Activated B cell treated with CpG ODN at 0.5 μM for 24 hours (primary cell): ENCODE data around the gene PABPC3. TPM values are rescaled to one million over a fixed set of nuclear protein-coding genes. Genes with fewer than 3 reads are reported as not detected.

Experiments
- ATAC-seq: fragments of 200-7000 bp; cut with Tn5 transposase; one replicate; pipeline ENCODE4 v1.10.0; 2021; ENCODE audit warnings: low read depth, mild to moderate bottlenecking, moderate library complexity
- CTCF ChIA-PET: fragments of 350-600 bp; sonication (Branson Sonifier 250); formaldehyde crosslinking; loops from one replicate; lab custom pipeline; 2021; ENCODE audit warnings: antibody characterized with exemption; lab: Charles Lee
- POLR2A ChIA-PET: fragments of 350-600 bp; sonication (Branson Sonifier 250); formaldehyde crosslinking; loops from one replicate; lab custom pipeline; 2021; ENCODE audit warnings: antibody characterized with exemption; lab: Charles Lee
- DNase-seq: peaks from one replicate; pipeline ENCODE4 v3.0.0; 2022
- H3K27ac Mint-ChIP-seq: one replicate; pipeline ENCODE4 v1.8.0; 2020; ENCODE audit warnings: mixed read lengths
- H3K27me3 Mint-ChIP-seq: one replicate; pipeline ENCODE4 v1.8.0; 2021; ENCODE audit warnings: mixed read lengths
- H3K36me3 Mint-ChIP-seq: one replicate; pipeline ENCODE4 v1.8.0; 2021; ENCODE audit warnings: low read depth, mixed read lengths
- H3K4me1 Mint-ChIP-seq: one replicate; pipeline ENCODE4 v1.8.0; 2021; ENCODE audit warnings: mixed read lengths
- H3K4me3 Mint-ChIP-seq: one replicate; pipeline ENCODE4 v1.8.0; 2020; ENCODE audit warnings: mild to moderate bottlenecking, mixed read lengths
- H3K9me3 Mint-ChIP-seq: one replicate; pipeline ENCODE4 v1.8.0; 2020; ENCODE audit warnings: mixed read lengths
- intact Hi-C: fragments of 100-400 bp; cut with micrococcal nuclease; formaldehyde crosslinking; loops from one replicate; pipeline ENCODE4 v1.15.1; 2024
- total RNA-seq: library from RNA; stranded (reverse); gene quantifications from 2 replicates; pipeline ENCODE4 v1.2.3, GENCODE V29; 2022
- TF ChIP-seq, protein P1 (sequence below): fragments of 200-600 bp; IDR thresholded peaks from one replicate; pipeline ENCODE4 v1.8.0; 2022; ENCODE audit warnings: antibody characterized with exemption, mild to moderate bottlenecking

The PABPC3 gene
- total RNA-seq, 1 donor from 2014 or later = 0.35 TPM

- Mint-ChIP-seq H3K27me3 (peaks cover 4% of the 10 kb centered on the region), H3K36me3 (no peaks in the 10 kb centered on the region), H3K4me1 (peaks cover 4% of the 10 kb centered on the region), H3K27ac (no peak overlapping the region), H3K9me3 (peaks cover 8% of the 10 kb centered on the region), H3K4me3 (no peak overlapping the region)
- DNase-seq = no peak
- ChIA-PET POLR2A (no interaction called here), CTCF (no interaction called here)
- intact Hi-C loops = no loop called here
- ATAC-seq = no peak
- TF ChIP-seq, protein P1, sequence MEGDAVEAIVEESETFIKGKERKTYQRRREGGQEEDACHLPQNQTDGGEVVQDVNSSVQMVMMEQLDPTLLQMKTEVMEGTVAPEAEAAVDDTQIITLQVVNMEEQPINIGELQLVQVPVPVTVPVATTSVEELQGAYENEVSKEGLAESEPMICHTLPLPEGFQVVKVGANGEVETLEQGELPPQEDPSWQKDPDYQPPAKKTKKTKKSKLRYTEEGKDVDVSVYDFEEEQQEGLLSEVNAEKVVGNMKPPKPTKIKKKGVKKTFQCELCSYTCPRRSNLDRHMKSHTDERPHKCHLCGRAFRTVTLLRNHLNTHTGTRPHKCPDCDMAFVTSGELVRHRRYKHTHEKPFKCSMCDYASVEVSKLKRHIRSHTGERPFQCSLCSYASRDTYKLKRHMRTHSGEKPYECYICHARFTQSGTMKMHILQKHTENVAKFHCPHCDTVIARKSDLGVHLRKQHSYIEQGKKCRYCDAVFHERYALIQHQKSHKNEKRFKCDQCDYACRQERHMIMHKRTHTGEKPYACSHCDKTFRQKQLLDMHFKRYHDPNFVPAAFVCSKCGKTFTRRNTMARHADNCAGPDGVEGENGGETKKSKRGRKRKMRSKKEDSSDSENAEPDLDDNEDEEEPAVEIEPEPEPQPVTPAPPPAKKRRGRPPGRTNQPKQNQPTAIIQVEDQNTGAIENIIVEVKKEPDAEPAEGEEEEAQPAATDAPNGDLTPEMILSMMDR = no peak
Measured at GRCh38 chr13:25147638-25148401, 51.9 kb downstream of the PABPC3 start.

GRCh38 chr13:25148402-25148771, 52.5 kb downstream of the PABPC3 start:
- ATAC-seq (no peak), DNase-seq (no peak)
- intact Hi-C loops = no loop called here
- Mint-ChIP-seq H3K4me1 (peaks cover 4% of the 10 kb centered on the region), H3K9me3 (peaks cover 8% of the 10 kb centered on the region), H3K27me3 (peaks cover 4% of the 10 kb centered on the region), H3K36me3 (no peaks in the 10 kb centered on the region), H3K4me3 (no peak overlapping the region), H3K27ac (no peak overlapping the region)
- ChIA-PET POLR2A (no interaction called here), CTCF (no interaction called here)
- TF ChIP-seq, protein P1 = no peak

Other genes starting within 250 kb of the PABPC3 start
- not detected in 2 replicates for gene AMER2, start 76.2 kb downstream of the PABPC3 start, total RNA-seq
- gene MTMR6, start 191.4 kb downstream of the PABPC3 start, total RNA-seq = 18.3 and 19.8 TPM in 2 replicates
- gene NUP58, start 205.5 kb downstream of the PABPC3 start, total RNA-seq = 44.8 and 48.4 TPM in 2 replicates